GM19438 (cell line): ENCODE measurements around the gene ELN.
A peak's percentile ranks its signal among the peaks of the same experiment; 100 is the strongest.

Source experiments
- ATAC-seq: cut with Tn5 transposase; IDR thresholded peaks from one replicate; pipeline ENCODE4 v1.9.1; 2021; ENCODE audit warnings: low read depth; ENCODE audit not compliant: unreplicated experiment

Gene ELN

GRCh38 chr7:74084722-74085578 is 57.0 kb downstream of the ELN start:
- no peak for ATAC-seq

- no peak for ATAC-seq
These were observed 59.9 kb downstream of the ELN start for GRCh38 chr7:74087791-74088453.

GRCh38 chr7:74092321-74092963 is 64.5 kb downstream of the ELN start:
- ATAC-seq: no peak

- ATAC-seq: peak; percentile 62
These were observed 65.0 kb downstream of the ELN start for GRCh38 chr7:74092964-74093471.

GRCh38 chr7:74093671-74094223 is 65.8 kb downstream of the ELN start:
- ATAC-seq: peak; percentile 18

GRCh38 chr7:74094224-74095101 is 66.5 kb downstream of the ELN start:
- ATAC-seq: peak; percentile 50

- ATAC-seq: no peak
These were observed 67.2 kb downstream of the ELN start for GRCh38 chr7:74095135-74095534.

GRCh38 chr7:74097937-74098614 is 70.1 kb downstream of the ELN start:
- ATAC-seq: no peak

- no peak for ATAC-seq
These were observed 71.1 kb downstream of the ELN start for GRCh38 chr7:74099031-74099430.

- peak; percentile 89 for ATAC-seq
These were observed 73.2 kb downstream of the ELN start for GRCh38 chr7:74101061-74101681.

GRCh38 chr7:74103219-74103772 is 75.3 kb downstream of the ELN start:
- no peak for ATAC-seq

GRCh38 chr7:74104702-74105101 is 76.7 kb downstream of the ELN start:
- ATAC-seq: no peak

GRCh38 chr7:74105992-74106391 is 78.0 kb downstream of the ELN start:
- no peak for ATAC-seq

- ATAC-seq: no peak
These were observed 78.9 kb downstream of the ELN start for GRCh38 chr7:74106846-74107245.

GRCh38 chr7:74115326-74115725 is 87.4 kb downstream of the ELN start:
- ATAC-seq: no peak

- no peak for ATAC-seq
These were observed 88.4 kb downstream of the ELN start for GRCh38 chr7:74116356-74116755.
